Prostate gland (tissue), 2 donors: Measurements from ENCODE around the gene PCYOX1L. TPM values are rescaled to one million over a fixed set of nuclear protein-coding genes. Genes with fewer than 3 reads are reported as not detected.

Source experiments
- DNase-seq: peaks from one replicate; pipeline ENCODE4 v3.0.0-alpha.2; 2019; ENCODE audit warnings: low spot score
- H3K27ac ChIP-seq, 2 donors: fragments of 200-600 bp; sonication (generic); 2 replicates each; pipeline ENCODE4 v1.5.1; 2017 to 2019
- H3K27me3 ChIP-seq: fragments of 200-600 bp; sonication (generic); replicated peaks from 2 replicates; pipeline ENCODE4 v1.5.1; 2019; ENCODE audit not compliant: insufficient read depth
- H3K36me3 ChIP-seq, 2 donors: fragments of 200-600 bp; sonication (generic); 1 replicate in 1 of 2; 2 replicates in 1 of 2; pipeline versions ENCODE4 v1.5.1 to v1.8.1; 2017 to 2019
- H3K4me1 ChIP-seq: fragments of 200-600 bp; sonication (generic); replicated peaks from 2 replicates; pipeline ENCODE4 v1.5.1; 2019
- H3K4me3 ChIP-seq, 2 donors: fragments of 200-600 bp; sonication (generic); 2 replicates each; pipeline ENCODE4 v1.5.1; 2017 to 2019
- H3K9me3 ChIP-seq: fragments of 200-600 bp; sonication (generic); 2 replicates; pipeline ENCODE4 v1.5.1; 2017
- CTCF ChIP-seq, 4 experiments: fragments of 200-600 bp in 2 of 4; fragments of 450-650 bp in 2 of 4; sonication (generic) in 2 of 4; IDR thresholded peaks; 1 replicate in 3 of 4; 2 replicates in 1 of 4; pipeline ENCODE4 v1.5.1; 2016 to 2019; ENCODE audit warnings: antibody characterized with exemption in 4 of 4, mild to moderate bottlenecking in 2 of 4, moderate library complexity in 2 of 4
- POLR2A ChIP-seq: fragments of 450-650 bp; IDR thresholded peaks from one replicate; pipeline ENCODE4 v1.6.1; 2016; ENCODE audit warnings: antibody characterized with exemption, mild to moderate bottlenecking
- POLR2AphosphoS5 ChIP-seq: sonication (generic); formaldehyde crosslinking; IDR thresholded peaks from one replicate; pipeline ENCODE4 v1.6.1; 2017; ENCODE audit warnings: antibody characterized with exemption
- WGBS: methylation state at CpG from one replicate; pipeline ENCODE4 v1.1.5; 2018; 5-methylcytosine and 5-hydroxymethylcytosine counted together
- intact Hi-C: fragments of 100-400 bp; cut with DNase I; formaldehyde crosslinking; loops from one replicate; pipeline ENCODE4 v1.14.2; 2022
- total RNA-seq, 2 donors: library from RNA; depleted of rRNA; stranded (reverse); fragments of >200 nt; gene quantifications; one replicate each; pipeline ENCODE4 v1.1.0, GENCODE V29; 2016

The PCYOX1L gene, protein sequence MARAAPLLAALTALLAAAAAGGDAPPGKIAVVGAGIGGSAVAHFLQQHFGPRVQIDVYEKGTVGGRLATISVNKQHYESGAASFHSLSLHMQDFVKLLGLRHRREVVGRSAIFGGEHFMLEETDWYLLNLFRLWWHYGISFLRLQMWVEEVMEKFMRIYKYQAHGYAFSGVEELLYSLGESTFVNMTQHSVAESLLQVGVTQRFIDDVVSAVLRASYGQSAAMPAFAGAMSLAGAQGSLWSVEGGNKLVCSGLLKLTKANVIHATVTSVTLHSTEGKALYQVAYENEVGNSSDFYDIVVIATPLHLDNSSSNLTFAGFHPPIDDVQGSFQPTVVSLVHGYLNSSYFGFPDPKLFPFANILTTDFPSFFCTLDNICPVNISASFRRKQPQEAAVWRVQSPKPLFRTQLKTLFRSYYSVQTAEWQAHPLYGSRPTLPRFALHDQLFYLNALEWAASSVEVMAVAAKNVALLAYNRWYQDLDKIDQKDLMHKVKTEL
- 10 to 100 TPM in 1 of 2 donors, 1 to 10 TPM in 1; 7.7 to 20.7 TPM for total RNA-seq

DNA sequence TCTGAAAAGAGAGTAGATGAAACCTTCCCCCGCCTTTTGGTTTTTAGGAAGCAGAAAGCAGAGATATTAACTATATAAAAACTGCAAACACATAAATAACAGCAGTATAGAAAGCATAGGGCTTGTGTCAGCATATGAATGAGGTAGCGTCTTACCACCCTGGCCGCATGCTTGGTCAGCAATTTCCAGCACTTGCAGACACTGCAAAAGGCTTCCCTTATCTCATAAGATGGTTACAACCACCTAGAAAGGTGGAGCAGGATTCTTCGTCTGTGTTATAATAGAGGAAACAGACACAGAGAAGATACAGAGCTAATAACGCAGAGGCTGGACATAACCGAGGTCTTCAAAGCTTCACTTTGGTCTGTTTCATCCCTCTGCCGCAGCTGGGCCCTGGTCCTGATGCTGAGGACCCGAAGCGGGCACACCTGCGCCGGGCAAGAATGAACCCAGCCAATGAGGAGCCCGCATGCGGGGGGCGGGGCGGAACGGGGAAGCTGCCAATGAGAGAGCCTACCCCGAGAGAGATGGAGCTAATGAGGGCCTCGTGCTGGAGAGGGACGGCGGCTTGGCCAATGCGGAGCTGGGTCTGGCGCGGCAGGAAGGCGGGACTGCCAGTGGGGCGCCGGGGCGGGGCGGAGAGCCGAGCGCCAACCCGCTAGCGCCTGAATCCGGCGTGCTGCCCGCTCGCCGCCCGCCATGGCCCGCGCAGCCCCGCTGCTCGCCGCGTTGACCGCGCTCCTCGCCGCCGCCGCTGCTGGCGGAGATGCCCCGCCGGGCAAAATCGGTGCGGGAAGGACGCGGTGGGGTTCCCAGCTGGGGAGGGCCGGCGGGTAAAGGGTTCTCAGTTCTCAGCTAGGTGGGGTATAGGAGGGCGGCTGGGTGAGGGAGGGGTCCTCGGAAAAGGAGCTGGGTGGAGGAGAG, at the start of gene PCYOX1L:
PCYOX1L (plus strand) TSS at position 677 of the 924 bp plus-strand sequence; CDS start at position 700, 23 bp downstream.
- peak; percentile 94 for DNase-seq
- no peaks in the 10 kb centered on the region for H3K36me3 ChIP-seq
- H3K27ac ChIP-seq, result peak within 1 kb of the TSS; percentile 28 to 47
- 2% methylated on average over 58 of the region's 61 CpGs for WGBS
- no peaks in the 10 kb centered on the region for H3K4me1 ChIP-seq
- intact Hi-C loops, result loop anchor here (5.0 kb wide), 1 partner anchor 90 kb away; no protein-coding TSS in a partner anchor
- TF ChIP-seq POLR2A (no peak), CTCF (IDR thresholded peaks at IDR 0.05) (peak in 1 of 4 experiments; percentile 4), POLR2AphosphoS5 (peak; percentile 75)
- H3K9me3 ChIP-seq, result no peaks in the 10 kb centered on the region
- no peaks in the 10 kb centered on the region for H3K27me3 ChIP-seq
- H3K4me3 ChIP-seq, result peak within 1 kb of the TSS; percentile 60 to 61

- H3K9me3 ChIP-seq, result no peaks in the 10 kb centered on the region
- no peak for TF ChIP-seq POLR2AphosphoS5
- no peak for TF ChIP-seq CTCF (IDR thresholded peaks at IDR 0.05)
- TF ChIP-seq POLR2A, result no peak
These were observed 48.5 kb upstream of the PCYOX1L start for GRCh38 chr5:149309354-149309753.

GRCh38 chr5:149310488-149310887, 47.4 kb upstream of the PCYOX1L start:
- TF ChIP-seq POLR2A (no peak), POLR2AphosphoS5 (no peak), CTCF (IDR thresholded peaks at IDR 0.05) (no peak)
- Histone ChIP-seq H3K9me3 (no peaks in the 10 kb centered on the region), H3K27ac (no peak overlapping the region), H3K36me3 (no peaks in the 10 kb centered on the region), H3K4me3 (no peak overlapping the region), H3K27me3 (no peaks in the 10 kb centered on the region), H3K4me1 (no peaks in the 10 kb centered on the region)
- DNase-seq, result no peak
- intact Hi-C loops, result no loop called here
- WGBS, result 91% methylated on average over 4 of the region's 4 CpGs

More at GRCh38 chr5:149309354-149309753, 48.5 kb upstream of the PCYOX1L start:
- intact Hi-C loops, result no loop called here
- H3K36me3 ChIP-seq, result no peaks in the 10 kb centered on the region
- no peak overlapping the region for H3K4me3 ChIP-seq
- 87% methylated on average over 6 of the region's 6 CpGs for WGBS
- no peak for DNase-seq
- no peaks in the 10 kb centered on the region for H3K4me1 ChIP-seq
- H3K27me3 ChIP-seq, result no peaks in the 10 kb centered on the region
- H3K27ac ChIP-seq, result no peak overlapping the region

- WGBS, result 77% methylated on average over 10 of the region's 10 CpGs
- intact Hi-C loops, result no loop called here
- no peaks in the 10 kb centered on the region for H3K4me1 ChIP-seq
- H3K36me3 ChIP-seq, result no peaks in the 10 kb centered on the region
- no peak overlapping the region for H3K27ac ChIP-seq
- DNase-seq, result no peak
- no peaks in the 10 kb centered on the region for H3K9me3 ChIP-seq
- TF ChIP-seq CTCF (IDR thresholded peaks at IDR 0.05), result no peak
- TF ChIP-seq POLR2AphosphoS5, result no peak
- no peak for TF ChIP-seq POLR2A
- no peak overlapping the region for H3K4me3 ChIP-seq
- H3K27me3 ChIP-seq, result no peaks in the 10 kb centered on the region
These were observed 46.7 kb upstream of the PCYOX1L start for GRCh38 chr5:149310947-149311658.
